H9 (cell line): ENCODE measurements around the gene CAPN14. TPM values are rescaled to one million over a fixed set of nuclear protein-coding genes. Genes with fewer than 3 reads are reported as not detected.

ENCODE experiments used
- DNase-seq: peaks from one replicate; pipeline ENCODE4 v3.0.0-alpha.2; 2017
- H2AFZ ChIP-seq: one replicate; pipeline ENCODE4 v1.6.1; 2013; ENCODE audit warnings: mild to moderate bottlenecking, low read length, control low read depth, moderate library complexity
- H2AK5ac ChIP-seq: 2 replicates; pipeline ENCODE4 v1.6.1; 2013; ENCODE audit warnings: low read length, control low read depth, mixed read lengths; ENCODE audit not compliant: insufficient read length
- H2BK120ac ChIP-seq: one replicate; pipeline ENCODE4 v1.6.1; 2013; ENCODE audit warnings: low read depth, mild to moderate bottlenecking, low read length, control low read depth, inconsistent platforms; ENCODE audit not compliant: poor library complexity, severe bottlenecking
- H2BK12ac ChIP-seq: 2 replicates; pipeline ENCODE4 v1.6.1; 2013; ENCODE audit warnings: low read length, control low read depth, mixed read lengths, low read depth; ENCODE audit not compliant: insufficient read length
- H2BK15ac ChIP-seq: 2 replicates; pipeline ENCODE4 v1.6.1; 2013; ENCODE audit warnings: low read depth, low read length, control low read depth
- H2BK20ac ChIP-seq: one replicate; pipeline ENCODE4 v1.6.1; 2013; ENCODE audit warnings: low read depth, mild to moderate bottlenecking, low read length, control low read depth, inconsistent platforms; ENCODE audit not compliant: poor library complexity, severe bottlenecking
- H2BK5ac ChIP-seq: 2 replicates; pipeline ENCODE4 v1.6.1; 2013; ENCODE audit warnings: low read length, control low read depth, mixed read lengths; ENCODE audit not compliant: insufficient read length
- H3K14ac ChIP-seq: 2 replicates; pipeline ENCODE4 v1.6.1; 2013; ENCODE audit warnings: low read length, control low read depth; ENCODE audit not compliant: insufficient read depth
- H3K18ac ChIP-seq: 2 replicates; pipeline ENCODE4 v1.6.1; 2013; ENCODE audit warnings: low read depth, mild to moderate bottlenecking, mixed read lengths, low read length, control low read depth; ENCODE audit not compliant: insufficient read length
- H3K23ac ChIP-seq: 2 replicates; pipeline ENCODE4 v1.6.1; 2013; ENCODE audit warnings: low read length, control low read depth, mixed read lengths, low read depth; ENCODE audit not compliant: insufficient read length
- H3K23me2 ChIP-seq: 2 replicates; pipeline ENCODE4 v1.6.1; 2013; ENCODE audit warnings: low read depth, mild to moderate bottlenecking, mixed read lengths, low read length, control low read depth; ENCODE audit not compliant: insufficient read length, poor library complexity, severe bottlenecking
- H3K27ac ChIP-seq: 2 replicates; pipeline ENCODE4 v1.5.1; 2013; ENCODE audit warnings: low read length, control low read depth, mixed read lengths, low read depth; ENCODE audit not compliant: insufficient read length
- H3K27me3 ChIP-seq: 2 replicates; pipeline ENCODE4 v1.6.1; 2013; ENCODE audit warnings: low read length, control low read depth, inconsistent platforms; ENCODE audit not compliant: insufficient read depth
- H3K4ac ChIP-seq: 2 replicates; pipeline ENCODE4 v1.6.1; 2013; ENCODE audit warnings: low read depth, mild to moderate bottlenecking, control low read depth, inconsistent platforms, low read length, moderate library complexity
- H3K4me1 ChIP-seq: 2 replicates; pipeline ENCODE4 v1.6.1; 2013; ENCODE audit warnings: low read length, control low read depth, inconsistent platforms; ENCODE audit not compliant: insufficient read depth
- H3K4me2 ChIP-seq: 2 replicates; pipeline ENCODE4 v1.6.1; 2013; ENCODE audit warnings: low read length, control low read depth, mixed read lengths; ENCODE audit not compliant: insufficient read length, insufficient read depth
- H3K56ac ChIP-seq: 2 replicates; pipeline ENCODE4 v1.6.1; 2013; ENCODE audit warnings: low read depth, mild to moderate bottlenecking, mixed read lengths, low read length, control low read depth; ENCODE audit not compliant: insufficient read length
- H3K79me1 ChIP-seq: 2 replicates; pipeline ENCODE4 v1.6.1; 2013; ENCODE audit warnings: low read depth, mild to moderate bottlenecking, moderate library complexity, low read length, control low read depth, inconsistent platforms; ENCODE audit not compliant: insufficient read depth, poor library complexity, severe bottlenecking
- H3K79me2 ChIP-seq: 2 replicates; pipeline ENCODE4 v1.6.1; 2013; ENCODE audit warnings: low read length, control low read depth, inconsistent platforms; ENCODE audit not compliant: insufficient read depth
- H3K9ac ChIP-seq: 2 replicates; pipeline ENCODE4 v1.6.1; 2013; ENCODE audit warnings: low read length, control low read depth, mixed read lengths; ENCODE audit not compliant: insufficient read length; ENCODE audit errors: extremely low read depth
- H3K9me3 ChIP-seq: one replicate; pipeline ENCODE4 v1.6.1; 2013; ENCODE audit warnings: low read depth, low read length, inconsistent platforms; ENCODE audit not compliant: control insufficient read depth
- H3T11ph ChIP-seq: one replicate; pipeline ENCODE4 v1.6.1; 2013; ENCODE audit warnings: mild to moderate bottlenecking, low read length, control low read depth, inconsistent platforms
- H4K20me1 ChIP-seq: one replicate; pipeline ENCODE4 v1.6.1; 2013; ENCODE audit not compliant: control insufficient read depth, insufficient read length, insufficient read depth
- H4K5ac ChIP-seq: 2 replicates; pipeline ENCODE4 v1.6.1; 2013; ENCODE audit warnings: low read depth, mild to moderate bottlenecking, mixed read lengths, low read length, control low read depth; ENCODE audit not compliant: insufficient read length
- H4K8ac ChIP-seq: replicated peaks from 2 replicates; pipeline ENCODE4 v1.6.1; 2013; ENCODE audit warnings: low read length, control low read depth, mixed read lengths, low read depth; ENCODE audit not compliant: insufficient read length
- H4K91ac ChIP-seq: 2 replicates; pipeline ENCODE4 v1.6.1; 2013; ENCODE audit warnings: low read depth, mild to moderate bottlenecking, moderate library complexity, mixed read lengths, low read length, control low read depth; ENCODE audit not compliant: insufficient read length
- H3K27ac Mint-ChIP-seq, 3 experiments: 2 replicates in 2 of 3; 3 replicates in 1 of 3; pipeline ENCODE4 v1.8.0; 2020 to 2021; ENCODE audit warnings: mixed read lengths in 3 of 3, mild to moderate bottlenecking in 1 of 3, moderate library complexity in 1 of 3
- H3K27me3 Mint-ChIP-seq: 2 replicates; pipeline ENCODE4 v1.8.0; 2021; ENCODE audit warnings: low read depth, mild to moderate bottlenecking, moderate library complexity, mixed read lengths
- H3K36me3 Mint-ChIP-seq, 3 experiments: 2 replicates in 2 of 3; 3 replicates in 1 of 3; pipeline ENCODE4 v1.8.0; 2020 to 2021; ENCODE audit warnings: low read depth in 3 of 3, mixed read lengths in 3 of 3; ENCODE audit not compliant: insufficient read depth in 1 of 3
- H3K4me1 Mint-ChIP-seq, 2 experiments: 2 replicates each; pipeline ENCODE4 v1.8.0; 2020; ENCODE audit warnings: mixed read lengths in 2 of 2
- H3K4me3 Mint-ChIP-seq, 2 experiments: 2 replicates in 1 of 2; 3 replicates in 1 of 2; pipeline ENCODE4 v1.8.0; 2020 to 2021; ENCODE audit warnings: mild to moderate bottlenecking in 2 of 2, mixed read lengths in 2 of 2, moderate library complexity in 1 of 2
- H3K9me3 Mint-ChIP-seq, 2 experiments: 2 replicates in 1 of 2; 3 replicates in 1 of 2; pipeline ENCODE4 v1.8.0; 2020; ENCODE audit warnings: mild to moderate bottlenecking in 2 of 2, mixed read lengths in 2 of 2, moderate library complexity in 1 of 2
- CTCF ChIP-seq: fragments of 200-600 bp; sonication (generic); conservative IDR thresholded peaks from 3 replicates; pipeline ENCODE4 v1.8.0; 2021; ENCODE audit warnings: antibody characterized with exemption, mild to moderate bottlenecking
- WGBS: extraction: QIAGEN DNeasy Blood & Tissue Kit; methylation state at CpG from one replicate; pipeline ENCODE4 v1.1.7; 2013; ENCODE audit warnings: missing lambda C conversion rate, low lambda C conversion rate, mixed read lengths; ENCODE audit not compliant: insufficient read length; ENCODE audit errors: extremely low coverage; 5-methylcytosine and 5-hydroxymethylcytosine counted together
- total RNA-seq: library from RNA; stranded (reverse); gene quantifications from 2 replicates; pipeline ENCODE4 v1.2.1, GENCODE V29; 2021

The CAPN14 gene
- total RNA-seq, 1 experiment from 2014 or later = 0.09 TPM

- H2BK20ac ChIP-seq = no peak overlapping the region
- H3K79me1 ChIP-seq = no peaks in the 10 kb centered on the region
- H2BK12ac ChIP-seq = no peak overlapping the region
- no peak overlapping the region for H3K4me2 ChIP-seq
- no peak for TF ChIP-seq CTCF
- H4K20me1 ChIP-seq = no peaks in the 10 kb centered on the region
- H3K4me1 Mint-ChIP-seq = peaks cover 20 to 25% of the 10 kb centered on the region in 2 experiments
- no peak overlapping the region for H3K56ac ChIP-seq
- H3K9me3 ChIP-seq = no peaks in the 10 kb centered on the region
- no peak overlapping the region for H3K4ac ChIP-seq
- H2AFZ ChIP-seq = no peak overlapping the region
- no peak overlapping the region for H2BK5ac ChIP-seq
- no peaks in the 10 kb centered on the region for H3K23me2 ChIP-seq
- H3K9ac ChIP-seq = no peak overlapping the region
- no peak for DNase-seq
- H3K4me3 Mint-ChIP-seq = no peak overlapping the region; a peak in 1 of 5 replicates
- H3K9me3 Mint-ChIP-seq = no peaks in the 10 kb centered on the region; a peak in 1 of 5 replicates
- WGBS = no CpG with 5 or more reads among the region's 1 CpG
- no peak overlapping the region for H3K27ac ChIP-seq
- H3K79me2 ChIP-seq = no peaks in the 10 kb centered on the region
- peaks cover 1% of the 10 kb centered on the region; the same call in 1 of the 2 replicates for H3K27me3 Mint-ChIP-seq
- no peak overlapping the region for H3T11ph ChIP-seq
- H2AK5ac ChIP-seq = no peak overlapping the region
- no peak overlapping the region for H4K91ac ChIP-seq
- no peaks in the 10 kb centered on the region for H3K36me3 Mint-ChIP-seq
- no peak overlapping the region for H2BK120ac ChIP-seq
- H4K8ac ChIP-seq = no peak overlapping the region
- no peak overlapping the region for H3K14ac ChIP-seq
- no peaks in the 10 kb centered on the region for H3K27me3 ChIP-seq
- H3K23ac ChIP-seq = no peak overlapping the region
- no peak overlapping the region for H4K5ac ChIP-seq
- peak overlapping the region; percentile 63 to 85 (median 65); a peak in 6 of 7 replicates for H3K27ac Mint-ChIP-seq
- H2BK15ac ChIP-seq = no peak overlapping the region
- no peak overlapping the region for H3K18ac ChIP-seq
- H3K4me1 ChIP-seq = peaks cover 3% of the 10 kb centered on the region; the same call in 1 of the 2 replicates
These were observed 9.1 kb downstream of the CAPN14 start for GRCh38 chr2:31208240-31208639.
